Endothelial cell of umbilical vein (primary cell): Measurements from ENCODE around the gene PYY.

Source experiments
- EZH2 ChIP-seq: IDR thresholded peaks from 2 replicates; pipeline ENCODE4 v1.6.1; 2012; ENCODE audit warnings: borderline replicate concordance, low read depth, mild to moderate bottlenecking, moderate library complexity, low read length, inconsistent platforms; ENCODE audit not compliant: severe bottlenecking
- POLR2A ChIP-seq: IDR thresholded peaks from 2 replicates; pipeline ENCODE4 v1.6.1; 2012; ENCODE audit warnings: low read depth, mild to moderate bottlenecking, control low read depth, low read length

DNA sequence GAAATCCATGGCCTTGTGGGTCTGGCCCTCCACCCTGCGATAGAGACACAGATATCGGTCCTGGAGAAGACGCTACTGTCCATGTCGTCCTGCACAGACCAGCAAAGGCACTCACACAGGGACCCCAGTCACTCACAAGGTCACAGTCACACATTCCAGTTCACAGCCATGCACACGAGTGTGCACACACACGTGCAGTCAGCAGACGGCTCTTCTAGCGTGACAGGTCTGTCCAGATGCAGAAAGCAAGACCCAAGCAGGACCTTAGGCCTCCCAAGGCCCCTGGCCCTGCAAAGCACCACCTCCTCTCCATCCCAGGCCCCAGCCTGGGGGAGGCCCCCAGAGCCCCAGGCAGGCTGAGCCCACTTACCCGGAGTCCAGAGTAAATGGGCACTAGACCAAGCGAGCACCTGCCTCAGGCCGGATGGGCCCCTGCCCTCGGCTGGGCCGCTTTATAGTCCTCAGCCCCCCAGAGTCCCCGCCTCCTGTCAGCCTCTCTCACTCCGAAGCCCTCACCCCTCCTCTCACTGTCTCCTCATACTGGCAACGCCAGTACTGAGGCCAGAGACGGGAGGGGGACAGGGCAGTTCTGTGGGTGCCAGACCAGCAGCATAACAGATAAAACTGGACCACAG, 11.6 kb downstream of the PYY start, which contains the start of gene PPY:
- TF ChIP-seq EZH2 (no peak), POLR2A (no peak)
